Endodermal cell (in vitro differentiated cells): Measurements from ENCODE around the gene TP53BP1. TPM values are rescaled to one million over a fixed set of nuclear protein-coding genes. Genes with fewer than 3 reads are reported as not detected.

Source experiments
- DNase-seq: peaks from one replicate; pipeline ENCODE4 v3.0.0-alpha.2; 2017
- H3K27ac ChIP-seq: 2 replicates; pipeline ENCODE4 v1.5.1; 2013; ENCODE audit warnings: mild to moderate bottlenecking, low read depth, low read length, moderate library complexity
- H3K27me3 ChIP-seq: 2 replicates; pipeline ENCODE4 v1.6.1; 2013; ENCODE audit warnings: mild to moderate bottlenecking, low read length, moderate library complexity; ENCODE audit not compliant: insufficient read depth, control insufficient read depth, poor library complexity, severe bottlenecking
- H3K36me3 ChIP-seq: 2 replicates; pipeline ENCODE4 v1.7.0; 2013; ENCODE audit warnings: mild to moderate bottlenecking, low read length, moderate library complexity; ENCODE audit not compliant: control insufficient read depth, insufficient read depth
- H3K4me1 ChIP-seq: one replicate; pipeline ENCODE4 v1.7.0; 2013; ENCODE audit warnings: low read length; ENCODE audit not compliant: control insufficient read depth, insufficient read depth
- H3K4me3 ChIP-seq: 2 replicates; pipeline ENCODE4 v1.5.1; 2013; ENCODE audit warnings: mild to moderate bottlenecking, low read length, moderate library complexity
- H3K9ac ChIP-seq: 2 replicates; pipeline ENCODE4 v1.6.1; 2013; ENCODE audit warnings: mild to moderate bottlenecking, low read length, moderate library complexity; ENCODE audit not compliant: poor library complexity, severe bottlenecking; ENCODE audit errors: extremely low read depth
- H3K9me3 ChIP-seq: 2 replicates; pipeline ENCODE4 v1.6.1; 2013; ENCODE audit warnings: mild to moderate bottlenecking, low read length, moderate library complexity; ENCODE audit not compliant: control insufficient read depth
- H3K27ac Mint-ChIP-seq: 2 replicates; pipeline ENCODE4 v1.8.0; 2020; ENCODE audit warnings: mixed read lengths
- H3K27me3 Mint-ChIP-seq: 2 replicates; pipeline ENCODE4 v1.8.0; 2021; ENCODE audit warnings: mild to moderate bottlenecking, mixed read lengths; ENCODE audit not compliant: insufficient read depth
- H3K36me3 Mint-ChIP-seq: 2 replicates; pipeline ENCODE4 v1.8.0; 2020; ENCODE audit warnings: low read depth, mixed read lengths
- H3K4me1 Mint-ChIP-seq: 2 replicates; pipeline ENCODE4 v1.8.0; 2020; ENCODE audit warnings: mixed read lengths
- H3K4me3 Mint-ChIP-seq: 2 replicates; pipeline ENCODE4 v1.8.0; 2020; ENCODE audit warnings: mild to moderate bottlenecking, moderate library complexity, mixed read lengths
- H3K9me3 Mint-ChIP-seq: 2 replicates; pipeline ENCODE4 v1.8.0; 2020; ENCODE audit warnings: mild to moderate bottlenecking, mixed read lengths
- WGBS, 2 experiments: methylation state at CpG; one replicate each; pipeline versions ENCODE4 v1.1.5 to v1.1.7; 2013; ENCODE audit warnings: missing lambda C conversion rate in 2 of 2, mixed read lengths in 1 of 2; ENCODE audit not compliant: insufficient coverage in 1 of 2, insufficient read length in 1 of 2; 5-methylcytosine and 5-hydroxymethylcytosine counted together
- total RNA-seq, 2 donors: library from RNA; stranded (reverse); fragmentation: NEBNext Ultra II Directional in 1 of 2; extraction: Animal tissue kit (Norgen Biotek cat#: 25700) in 1 of 2; gene quantifications; 2 replicates in 1 of 2; 3 replicates in 1 of 2; pipeline ENCODE4 v1.2.1, GENCODE V29; 2021
- TF ChIP-seq, protein P1 (sequence below): fragments of 200-600 bp; sonication (generic); conservative IDR thresholded peaks from 2 replicates; pipeline ENCODE4 v1.5.0; 2021; ENCODE audit warnings: antibody characterized with exemption, mild to moderate bottlenecking

TP53BP1 gene
- total RNA-seq, 2 donors from 2014 or later: 85.4 to 114 TPM

DNA sequence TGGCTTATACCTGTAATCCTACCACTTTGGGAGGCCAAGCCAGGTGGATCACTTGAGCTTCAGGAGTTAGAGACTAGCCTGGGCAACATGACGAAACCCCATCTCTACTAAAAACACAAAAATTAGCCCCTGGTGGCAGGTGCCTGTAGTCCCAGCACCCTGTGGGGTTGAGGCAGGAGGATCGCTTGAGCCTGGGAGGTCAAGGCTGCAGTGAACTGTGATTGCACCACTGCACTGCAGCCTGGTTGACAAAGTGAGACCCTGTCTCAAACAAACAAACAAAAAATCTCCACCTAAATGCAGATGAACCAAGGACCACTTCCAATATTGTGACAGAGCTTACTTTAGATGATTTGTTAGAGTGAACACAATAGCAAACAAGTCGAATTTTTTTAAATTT, 53.7 kb downstream of the TP53BP1 start:
- TF ChIP-seq, protein P1, sequence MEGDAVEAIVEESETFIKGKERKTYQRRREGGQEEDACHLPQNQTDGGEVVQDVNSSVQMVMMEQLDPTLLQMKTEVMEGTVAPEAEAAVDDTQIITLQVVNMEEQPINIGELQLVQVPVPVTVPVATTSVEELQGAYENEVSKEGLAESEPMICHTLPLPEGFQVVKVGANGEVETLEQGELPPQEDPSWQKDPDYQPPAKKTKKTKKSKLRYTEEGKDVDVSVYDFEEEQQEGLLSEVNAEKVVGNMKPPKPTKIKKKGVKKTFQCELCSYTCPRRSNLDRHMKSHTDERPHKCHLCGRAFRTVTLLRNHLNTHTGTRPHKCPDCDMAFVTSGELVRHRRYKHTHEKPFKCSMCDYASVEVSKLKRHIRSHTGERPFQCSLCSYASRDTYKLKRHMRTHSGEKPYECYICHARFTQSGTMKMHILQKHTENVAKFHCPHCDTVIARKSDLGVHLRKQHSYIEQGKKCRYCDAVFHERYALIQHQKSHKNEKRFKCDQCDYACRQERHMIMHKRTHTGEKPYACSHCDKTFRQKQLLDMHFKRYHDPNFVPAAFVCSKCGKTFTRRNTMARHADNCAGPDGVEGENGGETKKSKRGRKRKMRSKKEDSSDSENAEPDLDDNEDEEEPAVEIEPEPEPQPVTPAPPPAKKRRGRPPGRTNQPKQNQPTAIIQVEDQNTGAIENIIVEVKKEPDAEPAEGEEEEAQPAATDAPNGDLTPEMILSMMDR: peak; percentile 34
- no peak overlapping the region for H3K27ac ChIP-seq
- no peak overlapping the region for H3K4me3 ChIP-seq
- WGBS, 2 experiments: 94% methylated on average over 2 of the region's 3 CpGs; no CpG with 5 or more reads in 1 of the 2 experiments
- no peak overlapping the region for H3K4me3 Mint-ChIP-seq
- H3K36me3 Mint-ChIP-seq: peaks cover 68% of the 10 kb centered on the region
- no peaks in the 10 kb centered on the region for H3K4me1 ChIP-seq
- no peaks in the 10 kb centered on the region for H3K27me3 ChIP-seq
- no peaks in the 10 kb centered on the region for H3K9me3 ChIP-seq
- no peaks in the 10 kb centered on the region for H3K9me3 Mint-ChIP-seq
- no peaks in the 10 kb centered on the region for H3K4me1 Mint-ChIP-seq
- peak overlapping the region; percentile 24 for H3K27ac Mint-ChIP-seq
- no peak for DNase-seq
- H3K36me3 ChIP-seq: peaks cover 78% of the 10 kb centered on the region
- no peaks in the 10 kb centered on the region for H3K27me3 Mint-ChIP-seq
- no peak overlapping the region for H3K9ac ChIP-seq

DNA sequence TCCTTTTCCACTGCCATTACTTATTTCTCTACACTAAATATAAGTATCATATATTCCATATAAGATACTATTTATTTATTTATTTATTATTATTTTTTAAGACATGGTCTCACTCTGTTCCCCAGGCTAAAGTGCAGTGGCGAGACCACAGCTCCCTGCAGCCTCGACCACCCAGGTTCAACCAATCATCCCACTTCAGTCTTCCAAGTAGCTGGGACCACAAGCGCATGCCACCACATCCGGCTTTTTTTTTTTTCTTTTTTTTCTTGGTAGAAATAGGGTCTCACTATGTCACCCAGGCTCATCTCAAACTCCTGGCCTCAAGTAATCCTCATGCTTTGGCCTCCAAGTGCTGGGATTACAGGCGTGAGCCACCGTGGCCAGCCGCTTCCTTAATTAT, 56.6 kb downstream of the TP53BP1 start:
- H3K4me1 Mint-ChIP-seq: no peaks in the 10 kb centered on the region
- no peaks in the 10 kb centered on the region for H3K9me3 ChIP-seq

DNA sequence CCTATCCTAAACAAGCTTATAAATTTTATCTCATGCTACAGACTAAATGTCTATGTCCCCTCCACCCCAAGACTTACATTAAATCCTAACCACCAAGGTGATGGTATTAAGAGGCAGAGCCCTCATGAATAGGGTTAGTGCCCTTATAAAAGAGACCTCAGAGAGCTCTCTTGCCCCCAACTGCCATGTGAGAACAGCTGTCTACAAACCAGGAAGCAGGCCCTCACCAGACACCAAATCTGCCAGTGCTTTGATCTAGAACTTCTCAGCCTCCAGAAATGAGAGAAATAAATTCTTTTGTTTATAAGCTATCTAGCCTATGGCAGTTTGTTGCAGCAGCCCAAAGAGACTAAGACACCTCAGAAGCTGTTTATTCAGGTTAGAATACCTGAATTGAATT, 58.5 kb downstream of the TP53BP1 start:
- no peak overlapping the region for H3K27ac ChIP-seq
- Mint-ChIP-seq H3K27ac (no peak overlapping the region), H3K9me3 (no peaks in the 10 kb centered on the region), H3K4me3 (no peak overlapping the region), H3K36me3 (peaks cover 69% of the 10 kb centered on the region), H3K27me3 (no peaks in the 10 kb centered on the region), H3K4me1 (no peaks in the 10 kb centered on the region)
- H3K9ac ChIP-seq: no peak overlapping the region
- H3K4me3 ChIP-seq: no peak overlapping the region
- no peaks in the 10 kb centered on the region for H3K4me1 ChIP-seq
- no peaks in the 10 kb centered on the region for H3K9me3 ChIP-seq
- H3K27me3 ChIP-seq: no peaks in the 10 kb centered on the region
- DNase-seq: no peak
- TF ChIP-seq, protein P1: no peak
- H3K36me3 ChIP-seq: peaks cover 100% of the 10 kb centered on the region

More for the DNA sequence above, 56.6 kb downstream of the TP53BP1 start:
- TF ChIP-seq, protein P1: no peak
- Histone ChIP-seq H3K4me3 (no peak overlapping the region), H3K4me1 (no peaks in the 10 kb centered on the region), H3K36me3 (peaks cover 94% of the 10 kb centered on the region), H3K27me3 (no peaks in the 10 kb centered on the region), H3K9ac (no peak overlapping the region), H3K27ac (no peak overlapping the region)
- DNase-seq: no peak
- no peaks in the 10 kb centered on the region for H3K27me3 Mint-ChIP-seq
- H3K9me3 Mint-ChIP-seq: no peaks in the 10 kb centered on the region
- peaks cover 74% of the 10 kb centered on the region for H3K36me3 Mint-ChIP-seq
- H3K4me3 Mint-ChIP-seq: no peak overlapping the region
- H3K27ac Mint-ChIP-seq: no peak overlapping the region
- WGBS, 2 experiments: 93% methylated on average over 7 of the region's 7 CpGs; no CpG with 5 or more reads in 1 of the 2 experiments
